HG03159 (cell line): ENCODE results near the gene RPL35.

Experiments used
- ATAC-seq: cut with Tn5 transposase; IDR thresholded peaks from one replicate; pipeline ENCODE4 v1.9.1; 2021; ENCODE audit warnings: mild to moderate bottlenecking, moderate library complexity; ENCODE audit not compliant: unreplicated experiment

Gene RPL35

DNA sequence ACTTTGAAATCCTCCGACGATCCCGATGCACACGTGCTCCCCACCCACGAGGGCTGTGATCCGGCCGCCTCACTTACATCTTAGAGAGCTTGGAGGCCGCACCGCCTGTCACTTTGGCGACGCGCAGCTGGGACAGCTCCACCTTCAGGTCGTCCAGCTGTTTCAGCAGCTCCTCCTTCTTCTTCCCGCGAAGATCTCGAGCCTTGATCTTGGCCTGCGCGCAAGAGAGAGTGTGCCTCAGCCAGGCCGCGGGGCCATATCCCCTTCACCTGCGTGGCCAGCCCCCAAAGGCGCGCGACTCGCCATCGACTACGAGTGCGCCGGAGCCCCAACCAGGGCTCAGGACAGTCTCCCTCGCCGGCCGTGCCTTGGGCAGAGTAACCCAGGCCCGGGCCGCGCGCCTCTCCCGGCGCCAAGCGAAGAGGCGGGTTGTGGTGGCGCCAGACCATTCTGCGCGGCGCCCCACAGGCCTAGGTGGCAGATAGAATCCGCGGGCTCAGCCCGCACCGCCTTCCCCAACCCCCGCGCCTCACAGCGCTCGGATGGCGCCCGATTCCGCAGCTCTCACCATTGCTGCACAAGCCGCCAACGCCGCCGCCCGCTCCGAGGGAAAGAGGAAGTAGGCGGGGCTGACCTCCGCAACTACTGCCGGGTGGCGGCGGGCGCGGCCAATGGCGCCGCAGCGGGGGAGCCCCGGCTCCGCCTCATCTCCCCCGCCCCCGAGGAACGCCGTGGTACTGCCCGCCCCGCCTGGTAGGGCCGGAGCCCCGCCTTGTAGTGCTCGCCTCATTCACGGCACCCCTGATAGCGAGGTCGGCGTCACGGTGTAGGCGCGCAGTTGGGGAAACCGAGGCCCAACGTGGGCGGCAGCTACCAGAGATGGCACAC is at the start of gene RPL35, which contains the start of gene ARPC5L:
Gene RPL35 (minus strand): TSS at position 616 of the 888 bp plus-strand sequence. CDS start 45 bp downstream, at position 571.
Gene ARPC5L (plus strand): TSS at position 789 of the 888 bp plus-strand sequence. CDS start 7,161 bp downstream, outside the sequence.
- peak; percentile 92 for ATAC-seq

DNA sequence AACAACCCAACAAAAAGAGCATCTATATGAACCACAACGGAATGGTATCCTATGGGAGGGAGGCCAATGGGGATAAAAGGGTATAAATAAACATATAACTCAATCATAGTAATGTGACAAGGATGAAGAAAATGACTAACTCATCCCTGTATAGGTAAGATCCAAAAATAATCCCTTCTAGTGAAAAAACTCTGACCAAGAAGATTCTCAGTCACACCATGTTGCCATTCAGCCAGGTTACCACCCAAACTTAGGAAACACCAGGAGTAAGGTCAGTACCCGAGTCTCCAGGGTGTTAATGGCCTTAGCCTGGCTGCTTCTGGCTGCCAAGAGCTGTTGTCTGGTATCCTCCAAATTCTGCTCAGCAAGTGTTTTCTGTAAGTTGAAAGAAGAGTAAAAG is 46.3 kb upstream of the RPL35 start:
- no peak for ATAC-seq

- ATAC-seq: no peak
These were observed 45.2 kb upstream of the RPL35 start for GRCh38 chr9:124906966-124907365.

- ATAC-seq: no peak
These were observed 38.1 kb upstream of the RPL35 start for GRCh38 chr9:124899845-124900244.

DNA sequence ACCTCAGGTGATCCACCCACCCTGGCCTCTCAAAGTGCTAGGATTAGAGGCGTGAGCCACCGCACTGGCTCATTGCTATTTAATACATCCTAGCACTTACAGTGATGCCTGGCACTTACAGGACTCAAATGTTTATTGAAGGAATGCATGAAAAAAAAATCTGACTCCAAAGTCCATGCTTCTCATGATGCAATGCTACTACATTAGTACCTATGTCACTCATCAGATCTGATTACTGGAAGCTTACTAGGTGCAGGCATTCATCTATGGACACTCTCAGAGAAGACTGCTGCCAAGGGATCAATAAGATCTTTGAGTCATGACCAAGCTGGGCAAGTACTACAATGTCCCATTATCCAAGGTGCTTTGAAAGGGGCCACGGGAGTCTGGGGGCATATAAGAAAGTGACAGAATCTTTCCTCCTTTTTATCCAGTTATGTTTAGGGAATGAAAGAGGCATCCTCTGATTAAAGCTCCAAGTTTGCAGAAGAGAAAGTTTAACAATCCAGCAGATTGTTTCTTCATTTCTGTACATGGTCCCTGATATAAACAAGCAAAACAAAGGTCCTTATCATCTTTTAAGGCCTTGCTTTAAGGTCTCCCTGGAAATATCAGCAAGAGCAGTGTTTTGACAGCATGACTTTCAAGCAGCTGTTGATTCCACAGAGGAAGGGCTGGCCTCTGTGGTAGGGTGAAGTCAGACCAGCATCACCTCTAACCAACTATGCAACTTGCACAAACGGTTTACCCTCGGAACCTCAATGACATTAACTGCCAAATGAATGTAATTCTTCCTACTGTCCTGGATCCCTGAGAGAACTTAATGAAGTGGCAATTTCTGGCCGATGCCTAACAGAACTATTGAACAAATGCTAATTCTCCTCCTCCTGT is 36.1 kb upstream of the RPL35 start:
- no peak for ATAC-seq

GRCh38 chr9:124894741-124895170 is 33.0 kb upstream of the RPL35 start:
- no peak for ATAC-seq

DNA sequence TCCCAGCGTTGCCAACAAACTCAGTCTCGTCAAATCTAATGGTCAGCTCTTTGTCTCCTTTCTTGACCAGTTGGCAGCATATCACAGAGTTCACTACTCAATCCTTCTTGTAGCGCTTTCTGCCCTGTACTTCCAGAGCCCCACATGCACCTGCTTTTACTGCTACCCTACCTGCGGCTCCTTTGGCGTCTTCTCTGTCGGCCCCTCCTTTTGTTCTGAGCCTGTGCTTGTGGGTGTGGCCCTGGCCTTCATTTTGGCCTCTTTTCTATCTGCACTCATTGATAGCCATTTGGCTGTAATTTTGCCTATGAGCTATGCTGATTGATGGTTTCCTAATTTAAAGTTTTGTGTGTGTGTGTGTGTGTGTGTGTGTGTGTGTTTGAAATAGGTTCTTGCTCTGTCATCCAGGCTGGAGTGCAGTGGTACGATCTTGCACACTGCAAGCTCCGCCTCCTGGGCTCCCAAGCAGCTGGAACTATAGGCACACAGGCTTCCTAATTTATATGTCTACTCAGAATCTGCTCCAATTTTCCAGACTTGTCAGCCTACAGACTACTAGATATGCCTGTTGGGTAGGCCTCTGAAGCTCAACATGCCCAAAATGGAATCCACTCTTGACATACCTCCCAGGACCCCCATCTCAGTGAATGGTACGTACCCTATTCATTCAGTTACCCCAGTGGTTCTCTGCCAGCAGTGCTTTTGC is 32.4 kb upstream of the RPL35 start:
- ATAC-seq: no peak

DNA sequence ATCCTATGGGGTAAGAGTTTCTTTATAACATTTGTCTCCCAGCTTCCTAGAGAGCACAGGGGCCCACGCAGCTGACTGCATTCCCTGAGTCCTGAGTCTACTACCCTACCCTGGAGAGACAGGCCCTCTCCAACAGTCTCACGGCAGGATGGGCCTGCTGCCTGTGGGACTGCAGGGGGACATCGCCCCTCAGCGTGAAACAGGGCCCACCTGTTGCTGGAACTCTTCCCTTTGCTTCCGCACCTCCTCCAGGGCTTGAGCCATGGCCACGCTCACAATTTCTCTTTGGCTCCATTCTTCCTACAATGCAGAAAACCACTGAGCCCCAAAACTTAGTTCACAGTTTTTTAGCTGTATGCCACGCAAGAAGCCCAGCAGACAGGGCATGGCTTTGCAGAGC is 28.4 kb upstream of the RPL35 start:
- no peak for ATAC-seq

- no peak for ATAC-seq
These were observed 27.2 kb upstream of the RPL35 start for GRCh38 chr9:124889006-124889405.

DNA sequence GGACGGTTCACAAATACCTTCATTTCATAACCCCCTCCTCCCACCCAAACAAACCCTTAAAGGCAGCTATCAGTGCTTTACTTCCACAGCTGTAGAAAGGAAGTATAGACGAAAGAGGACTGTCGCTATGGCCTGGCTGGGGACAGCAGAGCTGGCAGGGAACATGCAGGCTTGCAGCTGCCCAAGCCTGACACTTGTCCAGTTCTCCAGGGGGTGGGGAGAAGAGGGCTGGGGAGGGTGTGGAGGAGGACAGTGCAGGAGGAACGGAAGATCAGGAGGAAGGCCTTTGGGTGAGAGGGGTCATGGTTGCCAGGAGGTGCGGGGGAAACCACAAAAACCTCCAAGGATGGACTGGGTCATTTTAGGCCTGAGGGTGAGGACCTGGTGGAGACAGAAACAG is 26.1 kb upstream of the RPL35 start:
- ATAC-seq: no peak

DNA sequence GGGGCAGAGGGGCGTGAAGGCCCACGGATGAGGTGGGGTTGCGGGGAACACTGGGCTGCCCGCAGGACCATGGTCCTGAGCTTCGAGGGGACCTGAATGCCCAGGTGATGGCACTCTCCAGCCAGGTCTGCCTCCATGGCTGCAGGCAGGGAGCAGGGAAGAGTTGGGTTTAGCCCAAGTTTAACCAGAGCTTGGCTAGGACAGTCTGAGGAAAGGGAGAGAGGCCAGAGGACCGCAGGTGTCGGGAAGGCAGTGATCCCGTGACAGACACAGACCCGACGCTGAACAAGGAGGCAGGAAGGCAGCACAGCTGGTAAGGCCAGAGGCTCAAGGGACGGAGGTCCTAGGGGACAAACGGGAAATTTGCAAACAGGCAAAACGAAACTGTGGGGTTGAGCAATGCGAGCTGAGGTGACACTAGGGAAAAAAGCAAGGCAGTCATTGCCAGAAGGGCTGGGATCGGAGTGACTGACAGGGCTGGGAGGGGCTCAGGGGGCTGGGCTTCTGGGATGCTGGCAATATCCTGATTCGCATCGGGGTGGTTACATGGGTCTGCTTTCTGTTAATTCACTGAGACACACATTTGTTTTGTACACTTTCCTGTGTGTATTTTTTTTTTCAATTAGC is 25.2 kb upstream of the RPL35 start:
- no peak for ATAC-seq

DNA sequence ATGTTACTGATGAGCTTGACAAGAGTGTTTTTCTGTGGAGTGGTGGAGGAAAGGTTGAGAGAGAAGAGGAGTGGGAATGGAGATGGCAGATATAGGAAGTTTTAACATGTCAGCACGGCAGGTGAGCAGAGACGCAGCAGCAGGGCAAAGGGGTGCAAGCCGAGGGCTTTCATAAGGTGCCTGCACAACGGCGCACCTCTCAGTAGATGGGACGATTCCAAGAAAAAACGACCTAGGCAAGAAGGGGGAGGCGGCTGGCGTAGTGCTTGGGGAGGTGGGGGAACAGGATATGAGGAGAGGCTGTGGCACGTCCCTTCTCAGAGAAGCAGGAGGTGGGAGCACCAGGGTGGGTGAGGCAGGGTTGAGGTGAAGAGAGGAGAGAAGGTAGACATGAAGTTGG is 24.7 kb upstream of the RPL35 start:
- ATAC-seq: no peak

DNA sequence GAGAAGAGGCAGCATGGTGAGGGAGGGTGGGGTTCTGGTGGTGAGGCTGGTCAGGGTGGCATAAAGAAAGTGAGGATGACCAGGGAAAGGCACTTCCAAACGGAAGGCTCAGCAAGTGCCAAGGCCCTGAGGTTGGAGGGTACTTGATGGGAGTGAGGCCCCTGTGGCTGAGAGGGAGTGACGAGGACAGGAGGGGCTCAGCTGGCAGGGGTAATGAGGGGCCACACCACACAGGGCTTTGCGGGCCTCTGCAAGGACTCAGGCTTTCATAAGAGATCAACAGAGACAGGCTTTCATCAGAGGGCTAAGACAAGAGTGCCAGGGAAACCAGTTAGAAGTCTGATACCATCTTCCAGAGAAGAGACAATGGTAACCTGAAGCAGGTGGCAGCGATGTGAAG is 23.8 kb upstream of the RPL35 start:
- no peak for ATAC-seq

DNA sequence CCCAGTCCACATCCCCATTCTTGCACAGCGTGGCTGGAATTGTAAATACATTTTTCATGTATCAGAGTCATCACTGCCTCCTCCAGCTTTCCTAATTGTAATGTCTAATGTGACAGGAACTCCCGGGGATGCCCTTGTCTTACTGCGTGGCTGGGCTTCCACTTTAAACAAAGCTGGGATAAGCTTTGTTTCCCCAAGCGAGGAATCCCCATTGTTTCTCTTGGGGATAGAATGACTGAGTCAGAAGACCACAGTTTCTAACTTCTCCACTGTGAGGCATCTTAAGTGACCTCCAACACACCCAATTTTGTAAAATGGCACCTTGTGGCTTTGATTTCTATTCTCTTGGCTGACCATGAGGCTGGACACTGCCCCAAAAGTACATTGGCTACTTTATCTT is 22.6 kb upstream of the RPL35 start:
- no peak for ATAC-seq

- no peak for ATAC-seq
These were observed 20.5 kb upstream of the RPL35 start for GRCh38 chr9:124882231-124882630.

DNA sequence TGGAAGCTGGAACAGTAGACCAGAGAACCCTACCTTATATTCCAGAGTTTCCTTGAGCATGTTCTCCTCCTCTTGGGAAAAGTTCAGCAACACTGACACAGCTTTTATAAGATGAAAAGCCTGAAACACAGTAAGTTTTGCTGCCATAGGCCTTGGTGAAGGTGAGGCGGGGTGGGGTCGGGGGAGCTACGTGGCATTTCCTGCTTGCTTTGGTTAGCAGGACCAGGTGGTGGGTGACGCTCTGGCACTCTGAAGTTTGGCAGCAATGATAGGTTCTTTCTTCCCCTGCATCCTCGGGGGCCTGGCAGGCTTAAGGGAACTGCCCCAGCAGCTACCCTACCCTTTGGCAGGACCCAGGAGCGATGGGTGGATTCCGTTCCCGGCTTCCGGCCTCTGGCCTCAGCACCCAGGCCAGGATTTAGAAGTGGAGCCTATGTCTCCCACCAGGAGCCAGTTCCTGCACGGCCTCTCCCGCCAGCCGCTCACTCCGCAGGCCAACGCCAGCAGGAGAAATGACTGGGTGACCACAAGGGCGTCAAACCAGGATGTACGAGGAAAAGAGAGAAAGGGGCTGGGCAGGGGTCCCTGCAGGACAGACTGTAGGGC is 19.5 kb upstream of the RPL35 start:
- ATAC-seq: no peak

DNA sequence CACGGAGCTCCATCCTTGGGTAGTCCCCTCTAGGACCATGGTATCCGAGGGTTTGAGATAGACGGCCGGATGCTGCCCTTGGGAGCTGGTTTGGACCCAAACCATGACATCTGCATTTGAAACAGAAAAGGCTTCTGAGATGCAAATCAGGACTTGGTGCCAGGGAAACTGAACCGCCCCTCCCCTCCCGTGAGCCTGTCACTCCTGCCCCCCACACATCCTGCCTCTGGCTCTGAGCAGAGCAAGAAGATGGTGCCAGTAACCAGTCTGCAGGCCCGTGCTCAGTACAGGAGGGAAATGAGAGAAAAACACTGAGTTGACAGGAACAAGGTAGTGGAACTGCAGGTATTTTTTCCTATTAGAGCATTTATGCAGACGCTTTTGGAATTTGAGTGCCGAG is 18.7 kb upstream of the RPL35 start:
- ATAC-seq: no peak

DNA sequence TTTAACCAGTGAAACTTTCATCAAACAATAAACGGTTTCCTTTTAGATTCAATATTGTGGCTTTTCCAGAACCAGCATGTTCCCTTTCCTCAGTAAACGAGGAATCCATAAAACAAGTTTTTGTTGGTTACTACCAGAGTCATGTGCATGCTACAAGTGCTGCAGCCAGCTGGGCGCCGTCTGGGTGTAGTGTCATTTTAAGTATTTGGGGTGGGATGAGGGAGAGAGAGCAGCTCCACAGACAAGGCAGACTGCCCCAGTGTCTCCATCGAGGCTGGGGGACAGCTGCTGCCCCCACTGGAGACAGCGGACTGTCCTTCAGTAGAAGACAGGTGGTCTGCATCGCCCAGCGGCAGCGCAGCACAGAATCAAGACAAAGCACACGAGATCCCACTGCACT is 17.5 kb upstream of the RPL35 start:
- ATAC-seq: no peak

DNA sequence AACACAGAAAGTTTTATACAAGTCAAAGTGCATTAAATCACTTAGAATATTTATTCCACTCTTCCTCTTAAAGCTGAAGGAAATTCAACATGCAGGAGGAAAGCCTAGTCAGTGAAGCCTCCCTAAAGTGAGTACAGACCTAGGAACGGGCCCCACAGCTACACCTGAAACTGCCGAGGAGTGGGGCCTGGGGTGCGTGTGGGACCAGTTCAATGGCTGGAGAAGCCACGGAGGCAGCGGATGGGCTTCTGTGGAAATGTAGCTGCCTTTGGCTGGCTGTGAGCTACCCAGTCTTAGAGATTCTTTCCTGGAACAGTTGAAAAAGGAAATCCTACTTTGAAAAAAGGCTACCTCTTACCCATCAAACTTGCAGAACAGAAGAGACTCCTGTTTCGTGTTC is 16.8 kb upstream of the RPL35 start:
- no peak for ATAC-seq

GRCh38 chr9:124878021-124878420 is 16.3 kb upstream of the RPL35 start:
- ATAC-seq: no peak
